HFF-Myc (cell line): ENCODE data around the gene NTM.

ENCODE experiments used
- DNase-seq: peaks from one replicate; pipeline ENCODE4 v3.0.0-alpha.2; 2011; ENCODE audit warnings: low read depth; ENCODE audit errors: extremely low read depth
- H3K4me3 ChIP-seq: replicated peaks from 2 replicates; pipeline ENCODE4 v1.5.1; 2011; ENCODE audit warnings: low read depth, mild to moderate bottlenecking, control low read depth, low read length
- CTCF ChIP-seq: IDR thresholded peaks from 2 replicates; pipeline ENCODE4 v1.5.1; 2012; ENCODE audit warnings: mild to moderate bottlenecking, low read depth, low read length, control low read depth; ENCODE audit errors: missing control alignments

NTM gene

DNA sequence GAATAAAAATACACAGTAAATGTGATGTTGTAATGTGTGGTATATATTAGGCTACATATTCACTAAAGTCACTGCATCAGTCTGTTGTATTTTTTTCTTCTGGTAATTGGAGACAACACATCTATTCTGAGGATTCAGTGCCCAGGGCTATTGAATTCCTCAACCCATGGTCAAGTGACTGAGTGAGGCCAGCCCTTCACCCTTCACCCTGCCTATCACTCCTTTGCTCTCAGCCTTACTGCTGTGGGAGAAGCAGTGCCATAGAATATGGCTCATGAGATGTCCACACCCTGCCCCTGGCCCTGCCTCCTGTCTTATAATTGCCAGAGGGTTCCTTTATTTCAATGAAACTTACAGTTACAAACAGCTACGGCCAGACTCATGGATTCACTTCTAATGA, 295.6 kb downstream of the NTM start:
- TF ChIP-seq CTCF: no peak
- DNase-seq: no peak
- no peak overlapping the region for H3K4me3 ChIP-seq

DNA sequence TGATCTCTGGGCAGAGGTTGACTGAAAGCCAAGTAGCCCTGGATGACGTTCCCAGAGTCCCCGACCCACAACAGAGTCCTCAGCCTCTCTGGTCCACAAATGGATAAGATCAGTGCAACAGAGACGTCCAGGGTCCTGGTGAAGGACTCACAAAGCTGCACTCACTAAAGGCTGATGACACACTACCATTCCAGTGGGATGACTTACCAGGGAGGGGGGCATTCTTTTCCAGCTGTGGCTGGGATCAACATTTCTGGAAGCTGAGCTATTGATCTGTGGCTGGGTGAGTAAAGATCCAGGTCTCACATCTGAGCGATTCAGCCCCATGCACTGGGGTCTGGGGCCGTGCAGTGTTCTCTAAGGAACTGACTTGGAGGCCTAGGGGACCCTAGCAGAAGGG, 296.2 kb downstream of the NTM start:
- no peak for DNase-seq
- no peak overlapping the region for H3K4me3 ChIP-seq
- TF ChIP-seq CTCF: no peak

DNA sequence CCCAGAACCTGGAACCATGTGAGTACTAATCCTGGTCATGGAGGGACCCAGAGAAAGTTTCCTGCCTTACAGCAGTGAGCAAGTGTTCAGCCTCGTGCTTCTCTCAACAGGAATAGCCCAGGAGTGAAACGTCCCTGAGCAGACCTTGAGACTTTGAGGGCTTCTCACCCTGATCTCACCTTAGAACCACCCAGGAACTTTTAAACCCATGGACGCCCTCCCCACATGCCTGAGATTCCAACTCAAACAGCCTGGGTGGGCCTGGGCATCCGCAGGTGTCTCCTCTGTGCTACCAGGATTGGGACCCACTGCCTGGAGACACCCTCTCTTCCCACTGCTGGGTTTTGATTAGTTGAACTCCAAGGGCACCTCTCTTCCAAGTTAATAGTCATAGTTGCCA, 297.2 kb downstream of the NTM start:
- H3K4me3 ChIP-seq: no peak overlapping the region
- DNase-seq: no peak
- no peak for TF ChIP-seq CTCF

DNA sequence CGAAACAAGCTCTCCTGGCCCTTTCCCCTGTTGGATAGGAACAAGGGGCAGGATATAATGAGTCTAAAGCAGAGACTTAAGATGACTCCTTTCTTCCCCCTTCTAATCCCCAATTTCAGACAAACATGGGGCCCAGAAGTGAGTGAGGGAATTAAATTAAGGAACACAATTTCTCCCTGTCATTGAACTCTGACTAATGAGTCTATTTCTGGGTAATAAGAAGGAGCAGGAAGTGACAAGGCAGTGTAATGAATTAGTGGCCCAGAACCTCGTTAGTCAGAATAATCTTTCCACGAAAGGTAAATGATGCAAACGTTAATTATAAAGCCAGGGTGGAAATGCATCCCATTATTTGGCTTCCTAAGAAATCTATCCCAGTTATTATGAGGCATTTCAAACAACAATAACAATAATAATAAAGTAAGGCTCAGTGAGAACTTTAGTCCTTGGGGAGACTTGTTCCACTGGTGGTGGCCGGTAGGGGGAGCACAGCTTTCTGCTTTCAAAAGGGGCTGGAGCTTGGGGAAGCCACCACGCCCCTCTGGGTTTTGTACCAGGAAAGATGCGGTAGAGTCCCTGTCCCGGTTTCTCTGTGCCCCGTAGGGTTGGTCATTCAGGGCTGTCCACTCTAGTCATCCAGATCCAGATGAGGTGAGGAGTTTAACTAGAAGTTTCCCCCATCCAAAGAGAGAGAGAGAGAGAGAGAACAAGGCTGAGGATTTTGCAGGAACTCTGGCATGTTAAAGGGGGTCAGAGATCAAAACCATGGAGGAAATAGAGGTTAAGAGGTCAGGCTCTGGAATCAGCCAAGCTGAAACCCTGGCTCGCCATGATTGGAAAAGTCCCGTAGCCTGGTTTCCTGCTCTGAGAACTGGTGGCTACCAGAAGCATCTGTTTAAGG, 298.3 kb downstream of the NTM start:
- H3K4me3 ChIP-seq: no peak overlapping the region
- no peak for DNase-seq
- TF ChIP-seq CTCF: peak; percentile 87

DNA sequence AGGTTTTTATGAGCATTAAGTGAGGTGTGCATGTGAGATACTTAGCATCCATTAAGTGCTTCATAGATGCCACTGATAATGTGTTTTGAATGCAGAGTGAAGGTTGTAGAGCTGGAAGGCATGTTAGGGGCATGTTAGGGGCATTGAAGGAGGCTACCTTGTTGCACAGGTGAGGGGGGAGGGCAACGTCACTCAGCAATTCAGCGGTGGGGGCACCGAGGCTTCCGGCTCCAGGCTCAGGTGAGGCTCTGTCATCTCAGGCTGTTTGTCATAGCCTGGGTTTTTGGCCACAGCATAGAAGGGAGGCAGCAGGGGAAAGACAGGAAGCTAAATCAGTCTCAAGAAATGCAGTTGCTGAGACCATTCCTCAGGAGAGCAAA, 299.0 kb downstream of the NTM start:
- no peak overlapping the region for H3K4me3 ChIP-seq
- DNase-seq: no peak
- no peak for TF ChIP-seq CTCF

- no peak for DNase-seq
- no peak for TF ChIP-seq CTCF
- H3K4me3 ChIP-seq: no peak overlapping the region
These were observed 300.5 kb downstream of the NTM start for GRCh38 chr11:131670876-131671275.

- H3K4me3 ChIP-seq: no peak overlapping the region
- no peak for DNase-seq
- TF ChIP-seq CTCF: no peak
These were observed 300.9 kb downstream of the NTM start for GRCh38 chr11:131671320-131671719.
